H9 (cell line): ENCODE measurements around the gene FSTL4. TPM values are rescaled to one million over a fixed set of nuclear protein-coding genes. Genes with fewer than 3 reads are reported as not detected.

Experiments
- DNase-seq: peaks from one replicate; pipeline ENCODE4 v3.0.0-alpha.2; 2017
- H2AFZ ChIP-seq: one replicate; pipeline ENCODE4 v1.6.1; 2013; ENCODE audit warnings: mild to moderate bottlenecking, low read length, control low read depth, moderate library complexity
- H2AK5ac ChIP-seq: 2 replicates; pipeline ENCODE4 v1.6.1; 2013; ENCODE audit warnings: low read length, control low read depth, mixed read lengths; ENCODE audit not compliant: insufficient read length
- H2BK120ac ChIP-seq: one replicate; pipeline ENCODE4 v1.6.1; 2013; ENCODE audit warnings: low read depth, mild to moderate bottlenecking, low read length, control low read depth, inconsistent platforms; ENCODE audit not compliant: poor library complexity, severe bottlenecking
- H2BK12ac ChIP-seq: 2 replicates; pipeline ENCODE4 v1.6.1; 2013; ENCODE audit warnings: low read length, control low read depth, mixed read lengths, low read depth; ENCODE audit not compliant: insufficient read length
- H2BK15ac ChIP-seq: 2 replicates; pipeline ENCODE4 v1.6.1; 2013; ENCODE audit warnings: low read depth, low read length, control low read depth
- H2BK20ac ChIP-seq: one replicate; pipeline ENCODE4 v1.6.1; 2013; ENCODE audit warnings: low read depth, mild to moderate bottlenecking, low read length, control low read depth, inconsistent platforms; ENCODE audit not compliant: poor library complexity, severe bottlenecking
- H2BK5ac ChIP-seq: 2 replicates; pipeline ENCODE4 v1.6.1; 2013; ENCODE audit warnings: low read length, control low read depth, mixed read lengths; ENCODE audit not compliant: insufficient read length
- H3K14ac ChIP-seq: 2 replicates; pipeline ENCODE4 v1.6.1; 2013; ENCODE audit warnings: low read length, control low read depth; ENCODE audit not compliant: insufficient read depth
- H3K18ac ChIP-seq: 2 replicates; pipeline ENCODE4 v1.6.1; 2013; ENCODE audit warnings: low read depth, mild to moderate bottlenecking, mixed read lengths, low read length, control low read depth; ENCODE audit not compliant: insufficient read length
- H3K23ac ChIP-seq: 2 replicates; pipeline ENCODE4 v1.6.1; 2013; ENCODE audit warnings: low read length, control low read depth, mixed read lengths, low read depth; ENCODE audit not compliant: insufficient read length
- H3K23me2 ChIP-seq: 2 replicates; pipeline ENCODE4 v1.6.1; 2013; ENCODE audit warnings: low read depth, mild to moderate bottlenecking, mixed read lengths, low read length, control low read depth; ENCODE audit not compliant: insufficient read length, poor library complexity, severe bottlenecking
- H3K27ac ChIP-seq: 2 replicates; pipeline ENCODE4 v1.5.1; 2013; ENCODE audit warnings: low read length, control low read depth, mixed read lengths, low read depth; ENCODE audit not compliant: insufficient read length
- H3K27me3 ChIP-seq: 2 replicates; pipeline ENCODE4 v1.6.1; 2013; ENCODE audit warnings: low read length, control low read depth, inconsistent platforms; ENCODE audit not compliant: insufficient read depth
- H3K4ac ChIP-seq: 2 replicates; pipeline ENCODE4 v1.6.1; 2013; ENCODE audit warnings: low read depth, mild to moderate bottlenecking, control low read depth, inconsistent platforms, low read length, moderate library complexity
- H3K4me1 ChIP-seq: 2 replicates; pipeline ENCODE4 v1.6.1; 2013; ENCODE audit warnings: low read length, control low read depth, inconsistent platforms; ENCODE audit not compliant: insufficient read depth
- H3K4me2 ChIP-seq: 2 replicates; pipeline ENCODE4 v1.6.1; 2013; ENCODE audit warnings: low read length, control low read depth, mixed read lengths; ENCODE audit not compliant: insufficient read length, insufficient read depth
- H3K56ac ChIP-seq: 2 replicates; pipeline ENCODE4 v1.6.1; 2013; ENCODE audit warnings: low read depth, mild to moderate bottlenecking, mixed read lengths, low read length, control low read depth; ENCODE audit not compliant: insufficient read length
- H3K79me1 ChIP-seq: 2 replicates; pipeline ENCODE4 v1.6.1; 2013; ENCODE audit warnings: low read depth, mild to moderate bottlenecking, moderate library complexity, low read length, control low read depth, inconsistent platforms; ENCODE audit not compliant: insufficient read depth, poor library complexity, severe bottlenecking
- H3K79me2 ChIP-seq: 2 replicates; pipeline ENCODE4 v1.6.1; 2013; ENCODE audit warnings: low read length, control low read depth, inconsistent platforms; ENCODE audit not compliant: insufficient read depth
- H3K9ac ChIP-seq: 2 replicates; pipeline ENCODE4 v1.6.1; 2013; ENCODE audit warnings: low read length, control low read depth, mixed read lengths; ENCODE audit not compliant: insufficient read length; ENCODE audit errors: extremely low read depth
- H3K9me3 ChIP-seq: one replicate; pipeline ENCODE4 v1.6.1; 2013; ENCODE audit warnings: low read depth, low read length, inconsistent platforms; ENCODE audit not compliant: control insufficient read depth
- H3T11ph ChIP-seq: one replicate; pipeline ENCODE4 v1.6.1; 2013; ENCODE audit warnings: mild to moderate bottlenecking, low read length, control low read depth, inconsistent platforms
- H4K20me1 ChIP-seq: one replicate; pipeline ENCODE4 v1.6.1; 2013; ENCODE audit not compliant: control insufficient read depth, insufficient read length, insufficient read depth
- H4K5ac ChIP-seq: 2 replicates; pipeline ENCODE4 v1.6.1; 2013; ENCODE audit warnings: low read depth, mild to moderate bottlenecking, mixed read lengths, low read length, control low read depth; ENCODE audit not compliant: insufficient read length
- H4K8ac ChIP-seq: replicated peaks from 2 replicates; pipeline ENCODE4 v1.6.1; 2013; ENCODE audit warnings: low read length, control low read depth, mixed read lengths, low read depth; ENCODE audit not compliant: insufficient read length
- H4K91ac ChIP-seq: 2 replicates; pipeline ENCODE4 v1.6.1; 2013; ENCODE audit warnings: low read depth, mild to moderate bottlenecking, moderate library complexity, mixed read lengths, low read length, control low read depth; ENCODE audit not compliant: insufficient read length
- H3K27ac Mint-ChIP-seq, 3 experiments: 2 replicates in 2 of 3; 3 replicates in 1 of 3; pipeline ENCODE4 v1.8.0; 2020 to 2021; ENCODE audit warnings: mixed read lengths in 3 of 3, mild to moderate bottlenecking in 1 of 3, moderate library complexity in 1 of 3
- H3K27me3 Mint-ChIP-seq: 2 replicates; pipeline ENCODE4 v1.8.0; 2021; ENCODE audit warnings: low read depth, mild to moderate bottlenecking, moderate library complexity, mixed read lengths
- H3K36me3 Mint-ChIP-seq, 3 experiments: 2 replicates in 2 of 3; 3 replicates in 1 of 3; pipeline ENCODE4 v1.8.0; 2020 to 2021; ENCODE audit warnings: low read depth in 3 of 3, mixed read lengths in 3 of 3; ENCODE audit not compliant: insufficient read depth in 1 of 3
- H3K4me1 Mint-ChIP-seq, 2 experiments: 2 replicates each; pipeline ENCODE4 v1.8.0; 2020; ENCODE audit warnings: mixed read lengths in 2 of 2
- H3K4me3 Mint-ChIP-seq, 2 experiments: 2 replicates in 1 of 2; 3 replicates in 1 of 2; pipeline ENCODE4 v1.8.0; 2020 to 2021; ENCODE audit warnings: mild to moderate bottlenecking in 2 of 2, mixed read lengths in 2 of 2, moderate library complexity in 1 of 2
- H3K9me3 Mint-ChIP-seq, 2 experiments: 2 replicates in 1 of 2; 3 replicates in 1 of 2; pipeline ENCODE4 v1.8.0; 2020; ENCODE audit warnings: mild to moderate bottlenecking in 2 of 2, mixed read lengths in 2 of 2, moderate library complexity in 1 of 2
- CTCF ChIP-seq: fragments of 200-600 bp; sonication (generic); conservative IDR thresholded peaks from 3 replicates; pipeline ENCODE4 v1.8.0; 2021; ENCODE audit warnings: antibody characterized with exemption, mild to moderate bottlenecking
- WGBS: extraction: QIAGEN DNeasy Blood & Tissue Kit; methylation state at CpG from one replicate; pipeline ENCODE4 v1.1.7; 2013; ENCODE audit warnings: missing lambda C conversion rate, low lambda C conversion rate, mixed read lengths; ENCODE audit not compliant: insufficient read length; ENCODE audit errors: extremely low coverage; 5-methylcytosine and 5-hydroxymethylcytosine counted together
- total RNA-seq: library from RNA; stranded (reverse); gene quantifications from 2 replicates; pipeline ENCODE4 v1.2.1, GENCODE V29; 2021

The FSTL4 gene
- total RNA-seq, 1 experiment from 2014 or later: 5.7 TPM

GRCh38 chr5:133370904-133371303 is 241.4 kb downstream of the FSTL4 start:
- WGBS: no CpG with 5 or more reads among the region's 7 CpGs
- H3K27me3 ChIP-seq: no peaks in the 10 kb centered on the region
- no peak overlapping the region for H2BK12ac ChIP-seq
- no peak for TF ChIP-seq CTCF
- H2AFZ ChIP-seq: no peak overlapping the region
- no peak overlapping the region for H2BK120ac ChIP-seq
- no peak overlapping the region for H2AK5ac ChIP-seq
- no peak overlapping the region for H3K56ac ChIP-seq
- DNase-seq: no peak
- no peak overlapping the region for H4K8ac ChIP-seq
- H4K91ac ChIP-seq: no peak overlapping the region
- no peak overlapping the region for H3T11ph ChIP-seq
- H3K9me3 Mint-ChIP-seq: peaks cover 0 to 13% of the 10 kb centered on the region in 2 experiments; a peak in 3 of 5 replicates
- no peak overlapping the region for H3K4me2 ChIP-seq
- H4K5ac ChIP-seq: no peak overlapping the region
- H3K9ac ChIP-seq: no peak overlapping the region
- H3K18ac ChIP-seq: no peak overlapping the region
- H3K27ac ChIP-seq: no peak overlapping the region
- H2BK5ac ChIP-seq: no peak overlapping the region
- no peak overlapping the region for H2BK20ac ChIP-seq
- no peaks in the 10 kb centered on the region for H3K9me3 ChIP-seq
- H3K4ac ChIP-seq: no peak overlapping the region
- H3K27ac Mint-ChIP-seq: no peak overlapping the region
- no peak overlapping the region for H3K4me3 Mint-ChIP-seq
- no peaks in the 10 kb centered on the region for H3K79me2 ChIP-seq
- H3K23ac ChIP-seq: no peak overlapping the region
- H4K20me1 ChIP-seq: peaks cover 2% of the 10 kb centered on the region
- H3K4me1 Mint-ChIP-seq: peaks cover 26 to 27% of the 10 kb centered on the region in 2 experiments
- H3K27me3 Mint-ChIP-seq: peaks cover 6% of the 10 kb centered on the region; the same call in 1 of the 2 replicates
- H3K79me1 ChIP-seq: no peaks in the 10 kb centered on the region
- H3K36me3 Mint-ChIP-seq: peaks cover 0 to 6% (median 3%) of the 10 kb centered on the region in 3 experiments; a peak in 3 of 7 replicates
- peaks cover 1% of the 10 kb centered on the region; the same call in 1 of the 2 replicates for H3K4me1 ChIP-seq
- no peaks in the 10 kb centered on the region for H3K23me2 ChIP-seq
- no peak overlapping the region; the same call in 1 of the 2 replicates for H3K14ac ChIP-seq
- H2BK15ac ChIP-seq: no peak overlapping the region
